H1 (cell line): ENCODE measurements around the gene CFAP20.

Experiments used
- CTCF ChIP-seq, 3 experiments: IDR thresholded peaks; 1 replicate in 2 of 3; 2 replicates in 1 of 3; pipeline versions ENCODE4 v1.5.1 to v1.6.1; 2011; ENCODE audit warnings: low read length in 3 of 3, mild to moderate bottlenecking in 3 of 3, inconsistent platforms in 2 of 3, low read depth in 1 of 3, moderate library complexity in 1 of 3; ENCODE audit not compliant: insufficient read depth in 1 of 3; ENCODE audit errors: control extremely low read depth in 1 of 3
- TBP ChIP-seq: IDR thresholded peaks from 2 replicates; pipeline ENCODE4 v1.6.1; 2011; ENCODE audit warnings: low read depth, low read length, improper control_type of control experiment

- TF ChIP-seq TBP (no peak), CTCF (IDR thresholded peaks at IDR 0.05; ENCODE audit: control extremely low read depth in 1 of 3, insufficient read depth in 1 of 3, low read depth in 1 of 3, low read length in 3 of 3) (no peak)
Observed at GRCh38 chr16:58157951-58158540, 28.9 kb upstream of the CFAP20 start.
